NCI-H2171 (cell line): ENCODE measurements around the gene STK32A.
"Not testable (repeated sequence)": the region's sequence is repeated elsewhere in the genome, so short reads cannot be mapped to it uniquely, and the experiment has no call there.

Experiments
- DNase-seq: peaks from one replicate; lab custom pipeline; 2025; lab: John Stamatoyannopoulos, UW

Gene STK32A

DNA sequence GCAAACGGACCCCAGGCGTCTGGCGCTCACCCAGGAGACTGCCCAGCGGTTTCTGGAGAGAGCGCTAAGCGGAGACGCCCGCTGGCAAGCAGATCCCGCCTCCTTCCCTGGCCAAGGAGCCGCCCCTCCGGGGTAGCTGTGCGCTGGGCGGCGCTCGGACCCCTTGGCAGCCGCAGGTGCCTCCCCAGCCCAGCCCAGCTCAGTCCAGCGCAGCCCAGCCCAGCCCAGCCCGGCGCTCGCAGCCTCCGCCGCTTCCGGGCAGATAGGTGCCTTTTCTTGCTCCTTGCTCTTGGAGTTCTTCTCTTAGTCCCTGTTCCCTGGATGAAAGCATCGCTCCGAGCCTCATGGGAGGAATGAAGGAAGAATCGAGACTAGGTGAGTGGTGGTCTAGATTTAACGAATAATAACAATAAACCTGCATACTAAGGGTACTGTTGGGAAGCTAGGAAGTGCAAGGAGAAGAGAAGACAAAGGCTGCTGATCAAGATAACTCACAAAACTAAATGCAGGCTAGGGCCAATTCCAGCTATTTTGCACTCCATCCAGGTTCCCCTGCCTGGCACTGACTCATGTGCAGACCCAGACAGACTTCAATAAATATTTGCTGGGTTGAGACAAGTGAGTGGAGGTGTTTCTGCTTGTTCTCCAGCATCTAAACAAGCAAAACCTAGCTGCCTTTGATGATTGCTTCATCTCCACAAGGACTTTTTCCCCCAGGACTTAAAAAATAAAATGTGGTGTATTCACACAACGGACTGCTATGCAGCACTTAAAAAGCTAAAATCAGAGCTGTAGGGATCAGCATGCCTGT, at the start of gene STK32A:
STK32A (plus strand) TSS at position 202 of the 811 bp plus-strand sequence. CDS start 4,609 bp downstream, outside the sequence.
- DNase-seq: no peak

DNA sequence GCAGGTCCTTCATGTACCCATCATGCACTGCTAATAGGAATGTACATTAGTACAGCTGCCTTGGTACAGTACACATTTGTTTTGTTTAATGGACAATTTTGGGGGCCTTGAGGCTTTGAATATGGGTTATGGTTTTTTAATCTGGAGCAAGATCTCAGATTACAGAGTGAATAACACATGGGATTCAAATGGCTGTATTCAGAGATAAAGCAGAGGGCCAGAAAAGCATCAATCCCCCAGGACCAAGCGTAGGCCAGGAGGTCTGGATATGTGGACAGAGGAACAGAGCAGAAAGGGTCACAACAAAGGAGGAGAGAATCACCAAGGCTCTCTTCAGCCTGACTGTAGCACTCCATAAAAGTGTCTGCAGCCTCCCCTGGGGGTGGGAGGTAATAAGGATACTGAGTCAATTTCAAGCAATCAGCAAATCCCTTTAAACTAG, 47.7 kb upstream of the STK32A start:
- no peak for DNase-seq

DNA sequence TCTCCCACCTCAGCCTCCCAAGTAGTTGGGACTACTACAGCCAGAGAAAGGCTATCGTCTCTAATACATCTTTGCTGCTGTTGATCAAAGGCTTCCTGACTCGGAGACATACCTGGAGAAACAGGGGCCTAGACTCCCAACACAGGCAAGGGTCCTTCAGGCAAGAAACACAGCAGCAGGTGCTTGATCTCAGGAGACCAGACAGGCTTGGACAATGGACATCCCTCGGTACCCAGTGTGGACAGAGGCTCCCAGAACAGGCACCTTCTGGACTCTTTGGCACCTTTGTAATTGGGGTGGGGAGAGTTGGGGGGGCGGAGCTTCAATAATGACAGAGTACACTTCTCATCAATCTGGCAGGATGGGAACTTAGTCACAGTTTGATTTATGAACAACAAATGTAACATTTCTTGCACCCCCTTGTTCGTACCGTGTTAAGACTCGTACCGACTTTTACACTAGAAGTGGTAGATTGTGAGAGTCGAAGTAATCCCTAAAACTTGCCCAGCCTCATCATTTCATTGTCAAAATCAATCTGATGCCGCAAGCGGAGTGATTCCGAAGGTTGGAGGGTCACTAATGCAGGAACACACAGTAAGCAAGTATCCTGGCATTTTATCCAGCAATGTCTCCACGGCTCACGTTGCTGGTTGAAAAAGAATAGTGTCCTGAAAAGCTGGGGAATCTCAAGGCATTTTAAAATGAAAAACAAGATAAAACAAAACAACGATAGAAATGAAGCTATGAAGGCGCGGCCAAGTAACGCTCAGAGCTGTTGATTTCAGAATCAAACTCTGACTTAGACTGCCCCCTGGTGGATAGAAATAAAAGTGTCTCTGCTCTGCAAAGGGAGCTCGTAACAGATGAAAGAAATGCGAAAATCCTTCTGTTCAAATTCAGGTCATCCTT, 46.4 kb upstream of the STK32A start:
- DNase-seq: peak; percentile 21

DNA sequence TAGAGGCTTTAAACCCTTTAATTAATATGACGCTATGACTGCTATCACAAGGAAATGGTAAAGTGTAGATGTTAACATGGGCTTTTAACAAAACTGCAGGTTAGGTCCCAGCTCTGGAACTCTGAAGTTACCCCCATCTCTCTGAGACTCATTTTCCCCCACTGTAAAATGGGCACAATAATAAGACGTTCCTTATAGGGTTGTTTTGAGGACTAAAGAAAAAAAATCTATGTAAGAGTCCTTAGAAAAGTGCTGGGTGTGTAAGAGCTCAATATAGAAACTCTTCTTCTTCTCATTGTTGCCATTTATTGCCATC, 45.8 kb upstream of the STK32A start:
- no peak for DNase-seq

- DNase-seq: no peak
Measured at GRCh38 chr5:147190331-147190730, 44.5 kb upstream of the STK32A start.

DNA sequence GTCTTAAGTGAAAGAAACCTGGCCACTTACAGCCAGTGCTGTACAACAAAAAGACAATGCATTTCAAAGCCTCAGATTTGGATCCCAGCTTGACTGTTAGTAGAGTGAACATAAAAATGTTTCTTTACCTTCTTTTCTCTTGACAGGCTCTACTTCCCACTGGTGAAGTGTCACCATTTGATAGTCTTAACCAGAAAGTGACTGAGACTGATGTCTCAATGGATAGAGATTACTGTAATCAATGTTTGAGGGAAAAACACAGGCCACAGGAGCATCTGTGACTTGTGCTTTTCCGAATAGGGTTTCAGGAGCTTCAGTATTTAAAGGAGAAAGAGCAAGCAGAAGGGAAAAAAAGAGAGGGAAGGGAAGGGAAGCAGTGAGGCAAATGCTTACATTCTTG, 41.7 kb upstream of the STK32A start:
- no peak for DNase-seq

DNA sequence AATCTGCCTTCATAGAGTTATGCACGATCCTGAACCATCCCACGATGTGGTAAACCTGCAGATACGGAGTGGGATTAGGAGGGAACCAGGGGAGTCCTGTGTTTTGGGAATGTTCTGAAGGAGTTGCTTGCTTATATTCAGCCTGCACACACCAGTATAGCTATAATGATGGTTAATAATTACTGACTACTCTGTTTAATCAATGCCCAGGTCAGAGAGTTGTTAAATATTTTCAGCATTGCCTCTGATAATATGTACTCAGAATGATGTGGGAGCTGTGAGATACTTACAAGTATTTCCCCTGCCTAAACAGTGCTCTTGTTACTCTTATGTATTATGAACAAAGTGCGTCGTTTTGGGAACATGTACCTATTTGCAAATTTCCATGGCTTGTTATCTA, 34.8 kb upstream of the STK32A start:
- DNase-seq: no peak

DNA sequence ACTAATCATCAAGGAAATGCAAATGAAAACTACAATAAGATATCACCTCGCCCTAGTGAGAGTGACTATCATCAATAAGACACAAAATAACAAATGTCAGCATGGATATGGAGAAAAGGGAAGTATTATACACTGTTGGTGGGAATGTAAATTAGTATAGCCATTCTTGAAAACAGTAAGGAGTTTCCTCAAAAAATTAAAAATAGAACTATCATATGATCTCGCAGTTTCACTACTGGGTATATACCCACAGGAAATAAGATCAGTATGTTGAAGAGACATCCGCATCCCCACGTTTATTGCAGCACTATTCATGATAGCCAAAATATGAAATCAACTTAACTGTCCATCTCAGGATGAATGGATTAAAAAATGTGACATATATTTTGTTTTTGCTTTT, 31.6 kb upstream of the STK32A start:
- no peak for DNase-seq

GRCh38 chr5:147204576-147204975, 30.2 kb upstream of the STK32A start:
- DNase-seq: no peak

GRCh38 chr5:147208134-147208533, 26.7 kb upstream of the STK32A start:
- DNase-seq: no peak

- DNase-seq: no peak
Measured at GRCh38 chr5:147216552-147217154, 18.2 kb upstream of the STK32A start.

DNA sequence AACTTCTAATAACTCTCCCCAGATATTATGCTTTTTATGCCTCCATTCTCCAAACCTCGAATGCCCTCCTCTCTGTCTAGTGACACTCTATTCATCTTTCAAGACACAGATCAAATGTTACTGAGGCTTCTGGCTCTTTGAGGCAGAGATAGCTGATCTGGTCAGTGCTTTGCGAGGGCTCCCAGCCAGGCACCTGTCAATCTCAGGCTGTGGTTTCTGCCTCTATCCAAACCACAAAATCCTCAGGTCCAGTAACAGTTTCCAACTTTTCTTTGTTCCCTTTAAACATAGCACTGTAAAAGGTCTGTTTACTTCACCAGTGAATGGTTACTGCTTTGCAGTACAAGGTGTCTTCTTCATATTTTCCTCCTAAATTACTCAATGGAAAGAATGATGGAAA, 11.5 kb upstream of the STK32A start:
- DNase-seq: no peak

DNA sequence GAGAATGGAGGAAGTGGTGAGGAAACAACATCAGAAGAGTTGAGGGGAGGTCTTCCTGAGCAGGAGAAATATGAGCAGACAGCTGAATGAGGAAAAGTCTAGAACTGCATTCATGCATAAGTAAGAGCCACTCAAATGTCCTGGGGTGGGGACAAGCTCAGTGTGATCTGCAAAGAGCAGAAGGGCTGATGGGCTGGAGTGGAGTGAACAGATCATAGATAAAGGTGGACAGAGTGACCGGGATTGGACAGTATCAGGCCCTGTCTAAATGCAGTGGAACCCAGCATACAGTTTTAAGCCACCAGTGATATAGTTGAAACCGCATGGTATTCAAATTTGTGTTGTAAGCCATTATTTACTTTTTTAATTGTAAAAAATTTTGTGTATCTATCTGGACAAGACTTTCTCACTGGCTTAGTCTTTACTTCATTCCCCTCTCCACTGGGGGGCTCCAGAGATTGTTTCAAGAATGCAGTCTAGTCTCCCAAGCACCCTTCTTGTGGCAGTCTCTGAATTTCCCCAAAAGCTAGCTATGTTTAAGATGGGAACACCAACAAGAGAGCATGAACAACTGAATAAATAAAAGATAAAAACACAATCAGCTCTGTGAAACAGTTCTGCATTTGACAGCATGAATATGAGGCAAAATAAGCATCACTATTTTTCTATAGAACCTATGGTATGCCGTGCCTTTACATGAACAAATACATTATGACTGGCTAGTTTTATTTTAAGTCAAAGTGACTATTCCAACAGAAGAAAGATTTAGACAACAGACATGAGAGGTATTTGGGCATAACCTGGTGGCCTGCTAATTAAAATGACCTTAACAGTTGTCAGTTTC, 10.7 kb upstream of the STK32A start:
- DNase-seq: no peak

DNA sequence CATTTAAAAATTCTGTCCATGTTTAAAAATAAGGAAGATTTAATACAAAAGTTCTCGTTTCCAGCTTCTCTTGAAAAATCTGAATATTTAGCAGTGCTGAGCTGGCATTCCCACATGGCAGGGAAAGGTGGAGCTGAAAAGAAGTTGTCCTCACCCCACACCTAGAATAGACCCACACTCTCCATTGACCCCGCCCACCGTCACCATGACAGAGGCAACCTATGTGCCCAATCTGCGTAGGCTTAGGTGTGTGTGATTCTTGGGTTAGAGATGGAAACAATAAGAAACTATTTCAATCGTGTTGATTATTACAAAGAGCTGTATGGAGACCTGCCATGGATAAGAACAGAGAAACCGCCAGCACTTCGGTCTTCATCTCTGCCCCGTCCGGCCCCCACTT, 8.9 kb upstream of the STK32A start:
- DNase-seq: no peak

DNA sequence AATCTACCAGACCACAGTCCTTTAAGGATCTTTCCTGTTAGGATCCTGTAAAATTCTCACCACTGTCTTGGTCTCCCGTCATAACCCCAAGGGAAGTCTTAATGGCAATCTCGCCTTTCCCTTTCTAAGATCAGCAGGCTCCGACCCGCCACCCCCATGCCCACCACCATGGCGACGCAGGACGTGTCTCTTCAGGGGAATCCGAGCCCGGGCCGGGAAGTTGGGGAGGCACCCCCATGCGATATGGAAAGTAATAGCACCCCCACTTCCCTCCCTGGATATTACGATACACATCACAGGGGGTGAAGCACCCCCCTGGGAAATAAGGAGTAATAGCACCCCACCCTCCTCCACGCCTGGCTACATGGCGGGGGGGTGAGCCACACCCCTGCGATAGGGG, 8.3 kb upstream of the STK32A start:
- DNase-seq: no peak

- DNase-seq: no peak
Measured at GRCh38 chr5:147234239-147234824, 494 bp upstream of the STK32A start.

- no peak for DNase-seq
Measured at GRCh38 chr5:147240266-147240985, 5.6 kb downstream of the STK32A start.

DNA sequence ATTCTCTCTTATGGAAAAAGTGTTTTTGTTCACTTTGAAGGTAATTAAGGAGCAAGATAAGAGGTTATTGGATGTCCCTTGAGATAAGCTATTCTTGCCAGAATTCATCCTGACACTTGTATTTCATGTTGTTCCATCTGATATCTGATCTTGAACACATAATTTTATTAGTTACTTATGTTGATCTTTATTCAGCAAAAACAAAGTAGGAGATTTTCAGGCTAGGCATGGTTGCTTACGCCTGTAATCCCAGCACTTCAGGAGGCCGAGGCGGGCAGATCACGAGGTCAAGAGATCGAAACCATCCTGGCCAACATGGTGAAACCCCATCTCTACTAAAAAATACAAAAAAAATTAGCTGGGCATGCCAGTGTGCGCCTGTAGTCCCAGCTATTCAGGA, 8.4 kb downstream of the STK32A start:
- not testable (repeated sequence) for DNase-seq

DNA sequence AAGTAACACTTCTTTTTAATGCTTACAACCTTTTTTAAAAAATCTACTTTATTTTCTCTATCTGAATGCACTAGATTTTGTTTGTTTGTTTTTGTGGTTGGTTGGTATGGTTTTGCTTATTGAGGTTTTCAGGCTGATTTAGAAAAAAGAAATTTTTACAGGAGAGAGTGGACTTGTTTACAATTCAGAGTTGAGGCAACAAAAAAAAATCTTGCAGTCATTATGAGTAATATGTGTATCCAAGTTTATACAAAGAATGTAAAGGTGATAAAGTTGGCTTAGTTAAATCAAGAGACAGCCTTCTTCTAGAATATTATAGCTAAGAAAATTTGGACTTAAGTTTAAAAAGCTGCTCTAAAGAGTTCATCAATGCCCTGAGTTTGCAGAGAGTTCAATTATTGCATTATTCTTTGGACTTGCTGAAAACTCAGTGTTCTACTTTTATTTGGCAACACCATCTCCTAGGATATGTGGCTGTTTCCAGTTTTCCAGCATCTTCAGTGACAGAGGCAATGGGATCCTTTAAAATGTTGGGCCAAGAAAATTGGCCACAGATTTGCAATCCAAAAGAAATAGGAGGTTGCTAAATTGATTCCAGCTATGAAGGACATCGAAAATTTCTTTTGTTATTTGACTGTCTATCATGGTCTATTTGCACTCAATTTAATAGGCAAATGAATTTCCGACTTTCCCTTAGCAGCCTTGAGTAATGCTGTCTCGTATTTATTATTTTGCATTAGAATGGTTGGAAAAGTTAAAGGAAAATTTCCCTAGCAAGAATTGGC, 10.7 kb downstream of the STK32A start:
- DNase-seq: no peak

DNA sequence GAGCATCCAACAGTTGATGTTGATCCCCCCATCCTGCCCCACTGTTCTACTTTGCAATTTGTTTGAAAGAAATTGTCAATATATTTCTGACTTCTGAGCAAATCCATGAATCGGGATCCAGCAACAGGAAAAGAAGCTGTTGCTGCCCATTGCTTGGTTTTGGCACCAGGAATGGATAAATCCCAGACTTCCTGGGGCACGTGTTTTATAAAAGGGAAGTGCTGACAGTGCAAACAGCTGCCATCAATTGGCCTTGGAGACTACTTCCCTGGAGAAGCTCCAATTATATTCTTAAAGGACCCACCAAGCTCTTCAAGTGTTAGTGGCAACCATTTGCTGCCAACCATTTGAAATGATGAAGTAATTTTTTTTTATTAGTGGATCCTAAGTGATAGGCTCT, 13.7 kb downstream of the STK32A start:
- DNase-seq: no peak
